ENCODE measurements around the gene MYT1.

- TF ChIP-seq EZH2 (IDR thresholded peaks at IDR 0.05) (no peak), POLR2AphosphoS5 (IDR thresholded peaks at IDR 0.05; ENCODE audit: low read depth, low read length) (no peak), YY1 (IDR thresholded peaks at IDR 0.05; ENCODE audit: extremely low read depth, insufficient replicate concordance, low read depth, low read length) (no peak), RAD21 (IDR thresholded peaks at IDR 0.05; ENCODE audit: low read depth) (no peak), CTCF (IDR thresholded peaks at IDR 0.05 in 2 of 3, conservative IDR thresholded peaks at IDR 0.05 in 1 of 3; ENCODE audit: borderline replicate concordance in 1 of 3, insufficient read depth in 1 of 3, low read depth in 2 of 3, low read length in 2 of 3) (no peak)
Observed at GRCh38 chr20:64205611-64206026, 41.4 kb downstream of the MYT1 start.

Data from HCT116 (cell line).